NCI-H1048 (cell line): ENCODE results near the gene SYNE2.

ENCODE experiments used
- DNase-seq: peaks from one replicate; lab custom pipeline; 2025; lab: John Stamatoyannopoulos, UW

Gene SYNE2

DNA sequence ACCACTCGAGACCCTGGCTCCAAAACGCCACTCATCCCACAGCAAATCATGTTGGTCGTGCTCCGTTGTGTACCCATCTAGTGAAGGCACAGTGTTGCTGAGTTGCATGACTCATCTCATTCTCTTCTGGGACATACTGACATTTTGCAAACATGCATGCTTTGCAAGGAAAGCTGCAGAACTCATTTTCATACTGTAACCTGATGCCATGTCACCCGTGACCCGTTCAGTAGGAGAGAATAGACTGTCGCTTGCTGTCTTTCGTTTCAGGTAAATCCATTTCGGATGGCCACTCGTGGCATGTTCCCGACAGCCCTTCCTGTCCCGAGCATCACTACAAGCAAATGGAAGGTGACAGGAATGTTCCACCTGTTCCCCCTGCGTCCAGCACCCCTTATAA is 363.2 kb downstream of the SYNE2 start:
- no peak for DNase-seq

DNA sequence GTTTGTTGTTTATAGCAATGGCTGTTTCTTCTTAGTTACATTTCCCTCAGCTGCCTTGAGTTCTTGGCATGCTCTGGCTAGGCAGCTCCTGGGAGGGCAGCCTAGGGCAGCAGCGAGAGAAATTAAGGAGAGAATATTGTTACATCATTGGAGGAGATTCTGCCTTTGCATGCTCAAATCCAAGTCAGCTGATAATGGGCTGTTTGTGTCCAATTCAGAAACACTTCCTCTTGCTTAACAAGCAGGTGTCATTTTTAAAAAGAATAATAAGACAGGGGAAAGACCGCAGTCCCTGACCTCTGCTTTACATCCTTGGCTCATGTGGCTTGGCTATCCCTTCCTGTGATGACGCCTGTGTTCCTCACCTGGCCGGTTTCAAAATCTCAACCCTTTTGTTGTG is 364.5 kb downstream of the SYNE2 start:
- DNase-seq = no peak

- DNase-seq = no peak
Measured at GRCh38 chr14:64217834-64218233, 365.0 kb downstream of the SYNE2 start.

DNA sequence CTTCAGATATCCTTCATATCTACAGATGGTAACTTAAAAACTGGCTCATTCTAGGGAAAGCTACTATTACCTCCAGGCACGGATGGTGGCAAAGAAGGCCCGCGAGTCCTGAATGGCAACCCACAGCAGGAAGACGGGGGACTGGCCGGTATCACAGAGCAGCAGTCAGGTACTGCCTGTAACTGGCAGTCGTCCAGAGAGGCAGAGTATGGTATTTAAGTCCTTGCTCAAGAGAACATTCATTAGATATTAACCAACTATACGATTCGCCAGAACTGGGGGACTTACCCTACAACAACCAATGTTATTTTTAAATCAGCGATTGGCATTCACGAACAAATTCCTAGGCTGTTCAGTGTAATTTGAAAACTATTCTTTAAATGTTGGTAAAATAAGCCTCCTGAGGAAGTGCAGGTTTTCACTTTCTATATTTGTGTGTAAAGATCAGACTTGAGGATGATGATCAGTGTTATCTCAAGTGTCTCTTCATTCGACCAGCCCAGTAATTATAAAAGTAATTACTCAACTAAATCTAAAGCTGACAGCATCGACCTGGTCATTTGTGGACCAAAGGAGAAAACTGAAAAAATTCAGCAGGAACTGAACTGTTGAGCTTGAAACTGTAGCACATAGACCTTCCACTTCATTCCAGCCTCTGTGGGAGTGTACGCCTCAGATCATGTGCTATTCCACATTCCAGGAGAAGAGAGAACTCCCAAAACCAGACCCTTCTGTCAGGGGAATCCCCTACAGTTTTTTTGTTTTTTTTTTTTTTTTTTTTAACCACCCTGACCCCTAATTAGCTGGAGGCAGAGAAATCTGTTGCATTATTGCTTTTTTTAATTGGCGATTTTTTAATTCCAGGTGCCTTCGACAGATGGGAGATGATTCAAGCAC is 365.8 kb downstream of the SYNE2 start:
- no peak for DNase-seq

- DNase-seq = no peak
Measured at GRCh38 chr14:64220056-64220455, 367.3 kb downstream of the SYNE2 start.

GRCh38 chr14:64220466-64220865 is 367.7 kb downstream of the SYNE2 start:
- DNase-seq = no peak

GRCh38 chr14:64221391-64222003 is 368.7 kb downstream of the SYNE2 start:
- no peak for DNase-seq

DNA sequence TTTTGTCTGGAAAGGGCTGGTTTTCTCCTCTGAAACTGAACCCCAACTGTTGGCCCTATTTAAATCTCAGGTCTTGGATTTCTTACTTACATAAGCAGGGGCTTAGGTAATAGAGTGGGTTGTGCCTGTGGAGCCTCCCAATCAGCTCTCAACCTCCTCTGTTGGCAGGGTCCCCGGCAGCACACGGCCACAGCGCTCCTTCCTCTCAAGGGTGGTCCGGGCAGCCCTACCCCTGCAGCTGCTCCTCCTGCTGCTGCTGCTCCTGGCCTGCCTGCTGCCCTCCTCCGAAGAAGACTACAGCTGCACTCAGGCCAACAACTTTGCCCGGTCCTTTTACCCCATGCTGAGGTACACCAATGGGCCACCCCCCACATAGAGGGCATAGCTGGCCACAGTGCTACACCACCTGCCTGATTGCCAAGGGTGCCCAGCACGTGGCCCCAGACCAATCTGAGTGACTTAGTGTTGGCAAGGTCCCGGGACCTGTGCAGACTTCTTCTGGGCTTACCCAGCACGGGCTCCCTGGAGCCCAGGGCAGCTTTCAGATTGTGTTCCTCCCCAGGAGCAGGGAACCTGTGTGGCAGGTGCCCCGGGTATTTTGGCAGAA is 372.4 kb downstream of the SYNE2 start:
- no peak for DNase-seq

DNA sequence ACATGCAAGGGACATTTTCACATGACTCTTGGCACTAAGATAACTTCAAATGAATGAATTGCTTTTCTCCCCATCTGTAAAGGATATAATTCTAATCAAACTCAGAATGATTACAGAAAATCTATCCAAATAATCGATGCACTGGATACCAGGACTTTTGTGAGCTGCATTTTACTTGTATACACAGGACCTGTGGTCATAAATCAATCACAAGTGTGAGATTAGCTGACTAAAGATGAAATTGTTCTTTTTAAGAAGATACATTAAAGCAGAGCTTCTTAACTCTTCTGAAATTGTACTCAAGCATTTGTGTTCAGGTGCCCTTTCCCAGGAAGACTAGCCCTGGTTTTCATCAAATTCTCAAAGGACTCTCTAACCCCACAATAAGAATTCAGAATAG is 375.1 kb downstream of the SYNE2 start:
- DNase-seq = no peak

GRCh38 chr14:64229489-64229888 is 376.7 kb downstream of the SYNE2 start:
- DNase-seq = no peak

DNA sequence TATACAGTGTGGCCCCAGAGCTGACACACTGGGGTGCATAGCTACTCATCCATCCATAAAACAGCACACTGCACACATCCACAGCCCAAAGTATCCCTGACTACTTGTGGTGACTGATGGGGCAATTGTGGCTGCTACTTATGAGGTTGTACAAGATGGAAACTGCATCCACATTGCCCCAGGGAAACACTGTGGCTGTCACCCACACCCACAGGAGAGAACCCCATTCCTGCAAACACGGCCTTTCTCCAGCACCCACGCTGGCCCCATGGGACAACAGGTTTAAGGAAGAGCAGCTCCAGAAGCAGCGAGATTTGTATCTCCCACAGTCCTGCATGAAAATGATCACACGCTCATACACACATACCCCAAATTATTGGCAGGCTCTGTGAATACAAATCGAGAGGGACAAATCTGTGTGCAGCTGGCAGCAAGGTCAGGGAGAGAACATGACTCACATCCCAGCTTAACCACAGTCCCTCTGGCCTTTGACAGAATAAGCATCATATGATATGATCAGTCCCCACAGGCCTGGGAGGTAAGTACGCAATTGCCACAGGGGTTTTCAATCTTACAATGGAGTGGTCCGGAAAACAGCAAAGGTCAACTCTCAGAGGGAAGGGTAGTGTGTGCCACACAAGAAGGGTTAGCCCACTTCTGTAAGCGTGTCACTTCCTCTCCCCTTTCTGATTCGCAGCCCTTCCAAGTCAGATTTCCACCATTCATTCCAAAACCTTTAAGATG is 379.5 kb downstream of the SYNE2 start:
- DNase-seq = no peak

DNA sequence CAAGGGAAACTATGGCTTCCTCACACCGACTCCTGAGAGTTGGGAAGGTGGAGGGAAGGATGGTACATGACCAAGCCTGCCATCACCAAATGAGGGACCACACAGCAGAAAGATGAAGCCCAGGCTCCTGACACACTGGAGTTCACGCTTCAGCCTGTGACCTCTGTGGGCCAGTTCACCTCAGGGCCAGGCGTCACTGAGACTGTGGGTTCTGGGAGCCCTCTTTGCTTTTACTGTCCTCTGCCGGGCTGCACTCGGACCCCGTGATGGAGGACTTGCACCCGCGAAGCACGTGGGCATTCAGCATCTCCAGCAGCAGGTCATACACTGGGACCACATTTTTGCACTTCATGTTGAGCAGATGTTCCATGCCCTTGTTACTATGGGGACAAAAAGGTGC is 380.1 kb downstream of the SYNE2 start:
- no peak for DNase-seq

DNA sequence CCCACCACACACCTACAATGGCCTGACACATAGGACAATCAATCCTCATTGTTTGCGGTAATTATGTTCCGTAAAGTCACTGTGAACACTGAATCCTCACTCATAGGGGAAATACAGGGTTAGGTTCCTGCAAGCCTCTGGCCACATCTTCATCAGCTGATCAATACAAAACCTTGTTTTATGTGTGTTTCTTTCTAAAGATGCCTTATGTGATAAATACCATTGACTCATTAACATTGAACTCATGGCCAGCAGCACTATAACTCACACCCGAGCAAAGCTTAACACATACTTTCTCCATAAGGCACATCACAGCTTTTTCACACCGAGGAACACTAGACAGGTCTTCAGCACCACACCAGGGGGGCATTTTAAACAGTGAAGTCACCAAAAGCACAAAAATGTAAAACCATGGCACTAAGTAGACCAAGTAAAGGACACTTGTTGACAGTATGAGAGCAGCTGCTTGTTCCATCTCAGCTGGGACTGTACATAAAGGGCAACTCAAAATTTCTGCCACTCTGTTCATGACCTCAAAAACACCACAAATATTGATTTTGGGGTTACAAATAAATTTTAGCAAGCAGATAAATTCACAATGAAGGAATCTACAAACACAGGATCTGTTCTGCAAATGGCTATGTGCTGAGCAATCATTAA is 380.9 kb downstream of the SYNE2 start:
- no peak for DNase-seq

- no peak for DNase-seq
Measured at GRCh38 chr14:64234877-64235651, 382.3 kb downstream of the SYNE2 start.

DNA sequence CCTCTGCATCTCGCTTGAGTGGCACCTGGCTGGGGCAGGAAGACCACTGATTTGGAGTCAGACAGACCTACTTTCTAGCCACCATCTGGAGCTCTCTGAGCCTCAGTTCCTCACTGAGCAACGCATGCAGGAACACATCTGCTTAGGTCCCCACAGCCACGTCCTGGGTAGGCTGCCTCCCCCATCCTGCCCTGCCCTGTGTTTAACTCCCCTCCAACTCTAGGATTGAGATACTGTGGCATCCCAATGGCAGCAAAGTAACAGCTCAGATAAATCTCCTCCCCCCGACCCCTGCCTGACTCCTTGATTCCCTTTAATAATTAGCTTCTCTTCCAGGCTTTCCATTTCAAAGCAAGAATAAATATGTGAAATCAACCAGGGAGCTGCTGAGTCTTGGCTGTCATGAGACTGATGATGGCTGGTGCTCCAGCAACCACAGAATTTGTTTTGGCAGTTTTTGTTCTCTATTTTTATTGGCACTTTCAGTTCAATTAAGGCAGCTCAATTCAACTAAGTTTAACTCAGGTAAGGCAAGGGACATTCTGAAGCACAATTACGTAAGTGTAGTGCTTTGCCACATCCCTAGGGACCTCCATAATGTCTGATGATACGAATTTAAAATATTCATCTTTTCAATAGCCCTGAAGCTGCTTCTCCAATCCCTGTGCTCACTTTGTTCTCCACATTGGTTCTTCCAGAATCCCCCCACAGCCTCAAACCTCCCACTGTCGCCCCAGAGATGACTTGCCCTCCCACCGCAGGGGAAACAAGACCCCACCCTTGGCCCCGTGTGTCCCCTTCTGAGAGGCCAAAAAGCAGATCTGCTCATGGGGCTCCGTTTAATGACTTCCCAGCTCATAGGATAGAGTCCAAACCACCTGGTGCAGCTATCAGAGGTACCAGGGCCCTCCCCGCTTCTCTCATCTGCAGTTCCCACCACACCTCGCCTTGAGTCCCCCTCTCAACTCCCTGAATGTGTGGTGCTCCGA is 383.1 kb downstream of the SYNE2 start:
- DNase-seq = no peak

DNA sequence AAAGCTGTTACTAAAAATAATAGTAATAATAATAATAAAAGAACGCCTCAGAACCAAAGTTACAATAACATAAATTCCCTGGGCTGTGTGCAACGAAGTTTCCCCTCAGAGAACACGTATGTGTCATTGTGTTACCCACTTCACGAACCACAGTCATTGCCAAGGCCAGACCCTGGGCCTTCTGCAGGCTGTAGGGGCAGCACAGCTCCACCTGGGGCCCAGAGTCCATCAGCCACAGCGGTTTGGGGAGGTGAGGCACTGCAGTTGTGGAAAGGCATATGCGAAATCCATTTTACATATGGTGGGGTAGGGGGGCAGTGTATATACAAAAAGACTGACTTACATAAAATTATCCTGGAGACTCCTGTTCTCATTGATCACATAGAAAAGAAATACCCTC is 385.2 kb downstream of the SYNE2 start:
- no peak for DNase-seq

DNA sequence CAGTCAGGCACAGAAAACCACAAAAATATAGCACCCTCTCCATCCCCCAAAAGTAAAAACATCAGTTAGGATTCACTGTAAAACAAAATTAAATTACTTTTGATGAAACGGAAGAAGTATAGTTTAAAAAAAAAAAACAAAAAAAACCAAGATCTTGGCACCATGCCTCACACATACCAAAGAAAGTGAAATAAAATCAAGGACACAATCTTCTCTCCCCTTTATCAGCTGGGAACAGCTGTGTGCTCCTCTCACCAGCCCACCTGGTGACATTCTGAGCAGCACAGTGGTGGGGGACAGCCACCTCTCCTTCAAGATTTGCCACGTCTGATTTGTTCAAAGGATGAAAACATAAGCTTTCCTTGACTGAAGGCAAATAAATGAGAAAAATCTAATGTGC is 385.8 kb downstream of the SYNE2 start:
- DNase-seq = no peak

GRCh38 chr14:64244279-64244678 is 391.5 kb downstream of the SYNE2 start:
- no peak for DNase-seq

- no peak for DNase-seq
Measured at GRCh38 chr14:64245491-64245890, 392.7 kb downstream of the SYNE2 start.

DNA sequence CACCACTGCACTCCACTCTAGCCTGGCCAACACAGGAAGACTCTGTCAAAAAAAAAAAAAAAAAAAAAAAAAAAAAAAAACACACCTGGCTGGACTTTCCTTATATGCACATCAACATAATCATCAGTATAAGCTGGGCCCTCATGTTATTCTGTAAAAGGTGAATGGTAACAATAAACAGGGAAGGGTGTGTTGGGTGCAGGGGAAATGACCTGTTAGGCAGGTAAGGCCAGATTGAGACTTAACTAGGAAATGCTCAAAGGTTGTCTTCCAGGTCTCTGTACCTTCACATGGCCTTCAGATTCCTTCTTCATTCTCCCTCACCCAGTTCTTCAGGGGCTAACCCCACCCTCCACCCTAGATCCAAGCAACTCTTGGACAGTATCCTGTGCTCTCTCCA is 393.9 kb downstream of the SYNE2 start:
- DNase-seq = no peak
